ENCODE measurements around the gene BSG. TPM values are rescaled to one million over a fixed set of nuclear protein-coding genes. Genes with fewer than 3 reads are reported as not detected.

Gene BSG
- 100 to 1,000 TPM; 211 to 305 (median 280) TPM for total RNA-seq

GRCh38 chr19:572140-572742 lies at the start of gene BSG:
Gene BSG, plus strand, starts transcription at chr19:572596. Its CDS starts 39 bp downstream, at chr19:572635.
- Histone ChIP-seq H3K27me3 (no peaks in the 10 kb centered on the region), H3K4me1 (peaks cover 0 to 28% of the 10 kb centered on the region in 2 donors), H3K4me3 (peak within 1 kb of the TSS; percentile 85), H3K27ac (peak within 1 kb of the TSS; percentile 87), H3K9me3 (no peaks in the 10 kb centered on the region), H3K36me3 (no peaks in the 10 kb centered on the region)
- peak; percentile 98 for DNase-seq
- intact Hi-C loops (cut with DNase I; ENCODE audit: low total_unique reads): no loop called here
- TF ChIP-seq POLR2A (IDR thresholded peaks at IDR 0.05) (peak; percentile 96 to 98), CTCF (IDR thresholded peaks at IDR 0.05) (peak in 2 of 4 experiments; percentile 28 to 32)

- Histone ChIP-seq H3K36me3 (no peaks in the 10 kb centered on the region), H3K4me3 (no peak overlapping the region), H3K4me1 (no peaks in the 10 kb centered on the region), H3K27me3 (no peaks in the 10 kb centered on the region), H3K9me3 (no peaks in the 10 kb centered on the region), H3K27ac (no peak overlapping the region)
- no peak for DNase-seq
- TF ChIP-seq CTCF (IDR thresholded peaks at IDR 0.05): no peak
- no peak for TF ChIP-seq POLR2A (IDR thresholded peaks at IDR 0.05)
- intact Hi-C loops (cut with DNase I; ENCODE audit: low total_unique reads): no loop called here
Observed at GRCh38 chr19:522726-523125, 49.7 kb upstream of the BSG start.

GRCh38 chr19:524062-524674 lies 48.2 kb upstream of the BSG start:
- intact Hi-C loops (cut with DNase I; ENCODE audit: low total_unique reads): no loop called here
- no peaks in the 10 kb centered on the region for H3K4me1 ChIP-seq
- no peaks in the 10 kb centered on the region for H3K27me3 ChIP-seq
- H3K36me3 ChIP-seq: no peaks in the 10 kb centered on the region
- DNase-seq: no peak
- H3K4me3 ChIP-seq: no peak overlapping the region
- H3K27ac ChIP-seq: no peak overlapping the region
- no peaks in the 10 kb centered on the region for H3K9me3 ChIP-seq
- no peak for TF ChIP-seq POLR2A (IDR thresholded peaks at IDR 0.05)
- no peak for TF ChIP-seq CTCF (IDR thresholded peaks at IDR 0.05)

- H3K36me3 ChIP-seq: no peaks in the 10 kb centered on the region
- H3K27me3 ChIP-seq: no peaks in the 10 kb centered on the region
- no peak overlapping the region for H3K27ac ChIP-seq
- intact Hi-C loops (cut with DNase I; ENCODE audit: low total_unique reads): no loop called here
- no peak for DNase-seq
- H3K9me3 ChIP-seq: no peaks in the 10 kb centered on the region
- TF ChIP-seq CTCF (IDR thresholded peaks at IDR 0.05) (no peak), POLR2A (IDR thresholded peaks at IDR 0.05) (no peak)
- no peaks in the 10 kb centered on the region for H3K4me1 ChIP-seq
- no peak overlapping the region for H3K4me3 ChIP-seq
Observed at GRCh38 chr19:525029-525428, 47.4 kb upstream of the BSG start.

GRCh38 chr19:525857-526419 lies 46.5 kb upstream of the BSG start:
- H3K36me3 ChIP-seq: no peaks in the 10 kb centered on the region
- no peak overlapping the region for H3K27ac ChIP-seq
- no peak overlapping the region for H3K4me3 ChIP-seq
- no peaks in the 10 kb centered on the region for H3K9me3 ChIP-seq
- no peaks in the 10 kb centered on the region for H3K4me1 ChIP-seq
- H3K27me3 ChIP-seq: no peaks in the 10 kb centered on the region
- intact Hi-C loops (cut with DNase I; ENCODE audit: low total_unique reads): no loop called here
- no peak for DNase-seq
- TF ChIP-seq CTCF (IDR thresholded peaks at IDR 0.05) (no peak), POLR2A (IDR thresholded peaks at IDR 0.05) (no peak)
